GM12878 (cell line): ENCODE measurements around the gene LRRC52. TPM values are rescaled to one million over a fixed set of nuclear protein-coding genes. Genes with fewer than 3 reads are reported as not detected.

ENCODE experiments used
- ATAC-seq: fragments of 200-7000 bp; cut with Tn5 transposase; 3 replicates; pipeline ENCODE4 v1.9.1; 2020; ENCODE audit warnings: mild to moderate bottlenecking, moderate library complexity
- BruUV-seq: library from RNA; stranded (reverse); fragments of 400-500 nt; replicated peaks from 2 replicates; lab custom pipeline; 2021; lab: Mats Ljungman, UMichigan
- CTCF ChIA-PET: fragments of 300-600 bp; sonication (Branson Sonifier 250); formaldehyde crosslinking; extraction: SDS; loops from one replicate; lab custom pipeline; 2021; ENCODE audit warnings: inconsistent platforms; lab: Yijun Ruan, JAX
- POLR2A ChIA-PET: fragments of 350-600 bp; formaldehyde crosslinking; extraction: SDS; loops from one replicate; lab custom pipeline; 2021; ENCODE audit warnings: inconsistent platforms; lab: Charles Lee
- RAD21 ChIA-PET: fragments of 300-600 bp; sonication (Branson Sonifier 250); formaldehyde crosslinking; loops from one replicate; lab custom pipeline; 2023; ENCODE audit warnings: antibody characterized with exemption; ENCODE audit not compliant: unreplicated experiment; lab: Charles Lee
- SMC1A ChIA-PET: fragments of 300-600 bp; sonication (Branson Sonifier 250); formaldehyde crosslinking; loops from one replicate; lab custom pipeline; 2023; ENCODE audit not compliant: unreplicated experiment, uncharacterized antibody; lab: Charles Lee
- DNase-seq: peaks from one replicate; pipeline ENCODE4 v3.0.0-alpha.2; 2011; ENCODE audit warnings: low read depth, low spot score
- FAIRE-seq: peaks from 3 replicates; lab custom pipeline; 2011; peaks lifted over from hg19 to GRCh38; lab: Jason Lieb, UNC
- H2AFZ ChIP-seq: 2 replicates; pipeline ENCODE4 v1.6.0; 2011; ENCODE audit warnings: low read depth, low read length, control low read depth; ENCODE audit not compliant: control insufficient read depth
- H3K27ac ChIP-seq: 2 replicates; pipeline ENCODE4 v1.5.1; 2011; ENCODE audit warnings: control low read depth; ENCODE audit not compliant: control insufficient read depth, insufficient read depth
- H3K27me3 ChIP-seq, 2 experiments: replicated peaks in 1 of 2; 2 replicates each; pipeline versions ENCODE4 v1.6.0 to v1.6.1; 2011; ENCODE audit warnings: low read length in 1 of 2; ENCODE audit not compliant: control insufficient read depth in 2 of 2, insufficient read depth in 2 of 2
- H3K36me3 ChIP-seq, 2 experiments: 2 replicates each; pipeline ENCODE4 v1.5.1; 2011; ENCODE audit warnings: low read length in 1 of 2; ENCODE audit not compliant: control insufficient read depth in 2 of 2, insufficient read depth in 2 of 2
- H3K4me1 ChIP-seq: 2 replicates; pipeline ENCODE4 v1.6.1; 2011; ENCODE audit warnings: mild to moderate bottlenecking, low read length, moderate library complexity, mixed read lengths; ENCODE audit not compliant: control insufficient read depth, insufficient read depth
- H3K4me2 ChIP-seq: 2 replicates; pipeline ENCODE4 v1.6.0; 2011; ENCODE audit warnings: control low read depth; ENCODE audit not compliant: control insufficient read depth, insufficient read depth
- H3K4me3 ChIP-seq: fragments of 200-600 bp; sonication (generic); 2 replicates; pipeline ENCODE4 v1.5.1; 2016
- H3K79me2 ChIP-seq: 2 replicates; pipeline ENCODE4 v1.6.0; 2011; ENCODE audit warnings: low read length; ENCODE audit not compliant: control insufficient read depth, insufficient read depth
- H3K9ac ChIP-seq: 2 replicates; pipeline ENCODE4 v1.8.0; 2011; ENCODE audit warnings: low read length, control low read depth, mixed read lengths; ENCODE audit not compliant: control insufficient read depth, insufficient read depth
- H3K9me3 ChIP-seq: replicated peaks from 3 replicates; pipeline ENCODE4 v1.5.1; 2011; ENCODE audit warnings: mild to moderate bottlenecking, low read length; ENCODE audit not compliant: control insufficient read depth, insufficient read depth
- H4K20me1 ChIP-seq: 2 replicates; pipeline ENCODE4 v1.6.0; 2011; ENCODE audit not compliant: control insufficient read depth, insufficient read depth
- ATF3 ChIP-seq: IDR thresholded peaks from 2 replicates; pipeline ENCODE4 v1.6.1; 2011; ENCODE audit warnings: low read depth, mild to moderate bottlenecking, low read length, moderate library complexity, borderline replicate concordance; ENCODE audit errors: extremely low read depth
- MTA3 ChIP-seq: IDR thresholded peaks from 2 replicates; pipeline ENCODE4 v1.6.1; 2012; ENCODE audit warnings: low read length, inconsistent platforms, borderline replicate concordance
- WGBS: methylation state at CpG from one replicate; pipeline ENCODE4 v1.1.6; 2016; ENCODE audit warnings: low lambda C conversion rate; ENCODE audit not compliant: insufficient replicate concordance, insufficient coverage; ENCODE audit errors: missing lambda C conversion rate; 5-methylcytosine and 5-hydroxymethylcytosine counted together
- in situ Hi-C: fragments of 300-500 bp; cut with MboI; formaldehyde crosslinking; loops from 9 replicates; pipeline ENCODE4 v1.14.3; 2018; ENCODE audit warnings: mixed read lengths
- intact Hi-C: fragments of 100-400 bp; cut with micrococcal nuclease; formaldehyde crosslinking; loops from one replicate; pipeline ENCODE4 v1.14.2; 2022; ENCODE audit not compliant: unreplicated experiment
- polyA plus RNA-seq, 11 experiments: library from polyadenylated mRNA; depleted of rRNA in 4 of 11; unstranded in 6 of 11; stranded (reverse) in 5 of 11; fragments of >200 nt; fragmentation: Nextera tagmentation in 4 of 11; fragmentation: Illumina TruSeq in 1 of 11; extraction: Ambion mirVana in 4 of 11; extraction: Trizol in 1 of 11; gene quantifications; 1 replicate in 1 of 11; 2 replicates in 10 of 11; pipeline versions ENCODE4 v1.2.1 to v1.2.3, GENCODE V29; 2011 to 2016; ENCODE audit warnings: inconsistent platforms in 2 of 11, missing spikeins in 2 of 11, low read depth in 1 of 11
- total RNA-seq, 4 experiments: library from RNA; depleted of rRNA in 3 of 4; stranded (reverse); fragments of >200 nt in 3 of 4; fragmentation: Illumina TruSeq in 1 of 4; extraction: Trizol in 1 of 4; gene quantifications; 2 replicates each; pipeline versions ENCODE4 v1.2.1 to v1.2.3, GENCODE V29; 2013 to 2021
- TF ChIP-seq, protein P1 (sequence below): fragments of 150-350 bp; IDR thresholded peaks from 2 replicates; pipeline ENCODE4 v1.6.1; 2016; ENCODE audit warnings: low read depth, low read length

Gene LRRC52
- total and polyA plus RNA-seq, 10 of the 15 experiments (the other 5 are each of a cell fraction or from before 2014, with no cell fraction given), result not detected

GRCh38 chr1:165495858-165496205 lies 48.0 kb upstream of the LRRC52 start (continued):
- TF ChIP-seq, protein P1, sequence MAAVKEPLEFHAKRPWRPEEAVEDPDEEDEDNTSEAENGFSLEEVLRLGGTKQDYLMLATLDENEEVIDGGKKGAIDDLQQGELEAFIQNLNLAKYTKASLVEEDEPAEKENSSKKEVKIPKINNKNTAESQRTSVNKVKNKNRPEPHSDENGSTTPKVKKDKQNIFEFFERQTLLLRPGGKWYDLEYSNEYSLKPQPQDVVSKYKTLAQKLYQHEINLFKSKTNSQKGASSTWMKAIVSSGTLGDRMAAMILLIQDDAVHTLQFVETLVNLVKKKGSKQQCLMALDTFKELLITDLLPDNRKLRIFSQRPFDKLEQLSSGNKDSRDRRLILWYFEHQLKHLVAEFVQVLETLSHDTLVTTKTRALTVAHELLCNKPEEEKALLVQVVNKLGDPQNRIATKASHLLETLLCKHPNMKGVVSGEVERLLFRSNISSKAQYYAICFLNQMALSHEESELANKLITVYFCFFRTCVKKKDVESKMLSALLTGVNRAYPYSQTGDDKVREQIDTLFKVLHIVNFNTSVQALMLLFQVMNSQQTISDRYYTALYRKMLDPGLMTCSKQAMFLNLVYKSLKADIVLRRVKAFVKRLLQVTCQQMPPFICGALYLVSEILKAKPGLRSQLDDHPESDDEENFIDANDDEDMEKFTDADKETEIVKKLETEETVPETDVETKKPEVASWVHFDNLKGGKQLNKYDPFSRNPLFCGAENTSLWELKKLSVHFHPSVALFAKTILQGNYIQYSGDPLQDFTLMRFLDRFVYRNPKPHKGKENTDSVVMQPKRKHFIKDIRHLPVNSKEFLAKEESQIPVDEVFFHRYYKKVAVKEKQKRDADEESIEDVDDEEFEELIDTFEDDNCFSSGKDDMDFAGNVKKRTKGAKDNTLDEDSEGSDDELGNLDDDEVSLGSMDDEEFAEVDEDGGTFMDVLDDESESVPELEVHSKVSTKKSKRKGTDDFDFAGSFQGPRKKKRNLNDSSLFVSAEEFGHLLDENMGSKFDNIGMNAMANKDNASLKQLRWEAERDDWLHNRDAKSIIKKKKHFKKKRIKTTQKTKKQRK, result no peak
- no peak for TF ChIP-seq MTA3

DNA sequence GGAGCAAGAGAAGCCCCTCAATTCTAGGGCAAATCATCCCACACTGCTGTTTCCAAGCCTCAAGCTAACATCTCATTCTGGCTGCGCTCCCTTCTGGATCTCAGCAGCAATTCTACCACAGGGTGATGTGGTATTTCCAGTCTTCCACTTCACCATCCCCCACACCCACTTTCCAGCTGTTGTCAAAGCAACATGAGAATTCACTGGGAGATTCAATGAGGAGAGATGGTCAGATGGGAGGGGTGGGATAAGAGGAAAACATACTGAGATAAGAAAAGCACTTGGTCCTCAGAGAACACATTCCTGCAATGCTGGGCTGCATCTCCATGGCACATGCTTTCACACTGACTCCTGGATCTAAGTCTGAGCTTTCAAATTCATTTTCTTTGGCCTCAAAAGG lies 47.3 kb upstream of the LRRC52 start:
- no peak overlapping the region for H3K4me2 ChIP-seq
- TF ChIP-seq ATF3, result no peak
- TF ChIP-seq, all 136 proteins: peak for 0
- RAD21 ChIA-PET, result no interaction called here
- WGBS, result 38% methylated on average over 1 of the region's 1 CpG
- H3K36me3 ChIP-seq, result no peaks in the 10 kb centered on the region
- H2AFZ ChIP-seq, result no peak overlapping the region
- CTCF ChIA-PET, result interaction anchor here (0.6 kb wide), 1 partner anchor 8 kb away, joined by 3 read pairs; no protein-coding TSS in a partner anchor
- FAIRE-seq, result no peak
- no peak overlapping the region for H3K9ac ChIP-seq
- ATAC-seq, result no peak
- H3K27me3 ChIP-seq, result no peaks in the 10 kb centered on the region
- H4K20me1 ChIP-seq, result no peaks in the 10 kb centered on the region
- H3K9me3 ChIP-seq, result no peaks in the 10 kb centered on the region
- H3K4me1 ChIP-seq, result no peaks in the 10 kb centered on the region
- no peaks in the 10 kb centered on the region for H3K79me2 ChIP-seq
- intact Hi-C loops, result no loop called here
- no peak for DNase-seq
- no peak overlapping the region for H3K4me3 ChIP-seq
- H3K27ac ChIP-seq, result no peak overlapping the region
- POLR2A ChIA-PET, result no interaction called here
- in situ Hi-C loops, result no loop called here
- no TSS peak for BruUV-seq
- SMC1A ChIA-PET, result no interaction called here
